ENCODE results near the gene MCTP1. TPM values are rescaled to one million over a fixed set of nuclear protein-coding genes. Genes with fewer than 3 reads are reported as not detected.
"Not testable (repeated sequence)": the region's sequence is repeated elsewhere in the genome, so short reads cannot be mapped to it uniquely, and the experiment has no call there.

Gene MCTP1
- total RNA-seq, 1 donor from 2014 or later: 63.6 TPM

GRCh38 chr5:95252801-95253200 lies 32.1 kb downstream of the MCTP1 start:
- DNase-seq (ENCODE audit: low read depth, low spot score): no peak

DNA sequence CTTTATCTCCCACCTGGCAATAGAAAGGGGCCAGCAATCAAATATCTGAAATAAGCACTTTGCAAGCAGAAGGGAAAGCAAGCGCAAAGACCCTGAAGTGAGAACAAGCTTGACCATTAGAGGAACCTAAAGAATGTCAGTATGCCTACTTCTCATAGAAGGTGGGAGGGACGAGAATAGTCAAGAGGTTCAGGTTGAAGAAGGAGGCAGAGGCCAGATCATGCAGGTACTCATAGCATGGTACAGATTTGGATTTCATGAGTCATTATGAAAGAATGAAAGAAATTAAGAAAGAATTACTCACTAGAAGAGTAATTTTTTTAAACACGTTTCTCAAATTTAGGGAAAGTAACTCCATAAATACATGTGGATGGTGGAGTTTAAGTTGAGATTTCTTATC lies 33.7 kb downstream of the MCTP1 start:
- DNase-seq (ENCODE audit: low read depth, low spot score): no peak

DNA sequence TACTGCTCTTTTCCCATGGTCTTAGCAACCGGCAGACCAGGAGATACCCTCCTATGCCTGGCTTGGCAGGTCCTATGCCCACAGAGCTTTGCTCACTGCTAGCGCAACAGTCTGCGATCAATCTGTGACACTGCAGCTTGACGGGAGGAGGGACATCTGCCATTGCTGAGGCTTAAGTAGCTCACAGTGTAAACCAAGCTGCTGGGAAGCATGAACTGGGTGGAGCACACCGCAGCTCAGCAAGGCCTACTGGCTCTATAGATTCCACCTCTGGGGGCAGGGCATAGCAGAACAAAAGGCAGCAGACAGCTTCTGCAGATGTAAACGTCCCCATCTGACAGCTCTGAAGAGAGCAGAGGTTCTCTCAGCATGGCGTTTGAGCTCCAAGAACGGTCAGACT lies 40.4 kb downstream of the MCTP1 start:
- no peak for DNase-seq (ENCODE audit: low read depth, low spot score)

- DNase-seq (ENCODE audit: low read depth, low spot score): no peak
Measured at GRCh38 chr5:95241635-95242034, 43.3 kb downstream of the MCTP1 start.

DNA sequence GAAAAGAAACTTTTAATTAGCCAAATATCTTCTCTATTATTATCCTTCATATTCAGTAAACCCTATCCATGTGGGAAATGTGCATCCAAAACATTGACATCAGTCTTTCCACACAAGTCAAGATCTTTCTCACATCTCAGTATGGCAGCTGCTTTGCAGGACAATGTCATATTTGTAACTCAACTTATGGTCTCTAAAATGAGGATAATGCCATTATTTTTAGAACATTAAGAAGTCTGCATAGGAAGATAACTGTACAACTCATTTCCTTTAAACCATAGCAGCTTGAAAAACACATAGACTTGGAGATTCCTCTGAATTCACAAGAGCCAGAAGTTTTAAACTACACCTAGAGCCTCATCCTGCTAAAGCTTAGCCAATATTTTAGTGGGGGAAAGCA lies 43.7 kb downstream of the MCTP1 start:
- no peak for DNase-seq (ENCODE audit: low read depth, low spot score)

DNA sequence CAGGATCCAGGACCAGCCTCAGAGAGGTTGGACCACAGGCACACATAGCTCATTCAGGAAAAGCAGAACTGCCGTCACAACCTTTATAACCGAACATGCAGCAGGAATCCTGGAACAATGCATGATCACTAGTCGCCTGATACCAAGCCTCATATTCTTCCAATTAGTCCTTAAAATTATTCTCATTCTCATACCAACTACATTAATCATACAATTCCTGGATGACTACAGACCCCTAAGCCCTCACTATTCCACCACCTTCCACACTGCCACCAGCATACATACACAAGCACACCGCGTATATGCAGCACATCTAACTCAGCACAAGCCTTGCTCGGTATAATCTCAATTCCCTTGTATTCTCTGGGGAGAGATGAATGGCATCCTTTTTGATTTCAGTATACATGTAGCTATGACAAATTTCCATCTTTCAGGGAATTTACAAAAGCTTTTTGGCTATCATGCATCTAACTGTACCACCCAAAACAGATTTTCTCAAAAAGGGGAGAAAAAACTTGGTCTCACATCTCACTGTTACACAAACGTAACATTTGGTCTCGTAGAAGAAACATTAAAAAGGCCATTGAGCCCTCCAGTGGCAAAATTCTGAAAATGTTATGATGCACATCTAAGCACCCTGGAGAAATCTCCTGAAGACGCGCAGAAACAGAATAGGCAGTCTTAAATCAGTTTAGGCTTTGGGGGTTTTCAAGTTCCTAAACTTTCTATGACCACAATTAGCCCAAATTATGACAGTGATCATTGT lies 46.2 kb downstream of the MCTP1 start:
- DNase-seq (ENCODE audit: low read depth, low spot score): no peak

GRCh38 chr5:95237324-95237723 lies 47.6 kb downstream of the MCTP1 start:
- DNase-seq (ENCODE audit: low read depth, low spot score): no peak

GRCh38 chr5:95235439-95235982 lies 49.4 kb downstream of the MCTP1 start:
- no peak for DNase-seq (ENCODE audit: low read depth, low spot score)

GRCh38 chr5:95229646-95230045 lies 55.2 kb downstream of the MCTP1 start:
- DNase-seq (ENCODE audit: low read depth, low spot score): no peak

GRCh38 chr5:95224701-95225459 lies 60.0 kb downstream of the MCTP1 start:
- no peak for DNase-seq (ENCODE audit: low read depth, low spot score)

DNA sequence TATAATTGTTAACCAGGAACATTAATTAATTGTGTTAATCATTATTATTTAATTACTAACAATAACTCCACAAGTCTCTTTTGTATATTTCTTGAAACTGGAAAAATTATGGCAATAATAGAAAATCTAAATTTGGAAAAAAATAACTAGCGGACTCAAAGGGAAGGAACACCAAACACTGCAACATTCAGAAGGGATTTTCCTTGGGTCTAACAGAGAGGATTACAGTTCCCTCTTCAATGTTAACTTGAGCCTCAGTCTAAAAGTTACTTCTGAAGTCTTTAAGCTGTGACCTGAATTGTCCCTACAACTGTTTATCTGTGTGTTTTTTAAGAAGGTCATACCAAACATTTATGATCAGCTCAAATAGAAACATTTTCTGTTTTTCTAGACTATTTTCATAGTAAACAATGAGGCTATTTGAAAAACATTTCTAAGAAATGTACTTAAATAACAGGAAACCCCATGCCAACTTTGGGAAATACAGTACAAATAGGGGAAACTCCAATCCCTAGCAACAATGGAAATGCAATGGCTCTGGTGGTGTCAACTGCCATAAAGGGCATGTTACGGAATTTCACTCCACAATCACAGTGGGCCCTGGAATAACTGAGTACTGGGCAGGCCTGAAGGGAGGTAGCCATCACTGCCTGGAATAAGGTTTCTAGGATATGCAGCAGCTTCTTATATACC lies 61.2 kb downstream of the MCTP1 start:
- DNase-seq (ENCODE audit: low read depth, low spot score): no peak

GRCh38 chr5:95222836-95223235 lies 62.1 kb downstream of the MCTP1 start:
- no peak for DNase-seq (ENCODE audit: low read depth, low spot score)

- DNase-seq (ENCODE audit: low read depth, low spot score): no peak
Measured at GRCh38 chr5:95221234-95221633, 63.7 kb downstream of the MCTP1 start.

- no peak for DNase-seq (ENCODE audit: low read depth, low spot score)
Measured at GRCh38 chr5:95220381-95220780, 64.5 kb downstream of the MCTP1 start.

GRCh38 chr5:95219411-95219810 lies 65.5 kb downstream of the MCTP1 start:
- no peak for DNase-seq (ENCODE audit: low read depth, low spot score)

GRCh38 chr5:95217881-95218280 lies 67.0 kb downstream of the MCTP1 start:
- DNase-seq (ENCODE audit: low read depth, low spot score): no peak

- DNase-seq (ENCODE audit: low read depth, low spot score): no peak
Measured at GRCh38 chr5:95217351-95217750, 67.5 kb downstream of the MCTP1 start.

DNA sequence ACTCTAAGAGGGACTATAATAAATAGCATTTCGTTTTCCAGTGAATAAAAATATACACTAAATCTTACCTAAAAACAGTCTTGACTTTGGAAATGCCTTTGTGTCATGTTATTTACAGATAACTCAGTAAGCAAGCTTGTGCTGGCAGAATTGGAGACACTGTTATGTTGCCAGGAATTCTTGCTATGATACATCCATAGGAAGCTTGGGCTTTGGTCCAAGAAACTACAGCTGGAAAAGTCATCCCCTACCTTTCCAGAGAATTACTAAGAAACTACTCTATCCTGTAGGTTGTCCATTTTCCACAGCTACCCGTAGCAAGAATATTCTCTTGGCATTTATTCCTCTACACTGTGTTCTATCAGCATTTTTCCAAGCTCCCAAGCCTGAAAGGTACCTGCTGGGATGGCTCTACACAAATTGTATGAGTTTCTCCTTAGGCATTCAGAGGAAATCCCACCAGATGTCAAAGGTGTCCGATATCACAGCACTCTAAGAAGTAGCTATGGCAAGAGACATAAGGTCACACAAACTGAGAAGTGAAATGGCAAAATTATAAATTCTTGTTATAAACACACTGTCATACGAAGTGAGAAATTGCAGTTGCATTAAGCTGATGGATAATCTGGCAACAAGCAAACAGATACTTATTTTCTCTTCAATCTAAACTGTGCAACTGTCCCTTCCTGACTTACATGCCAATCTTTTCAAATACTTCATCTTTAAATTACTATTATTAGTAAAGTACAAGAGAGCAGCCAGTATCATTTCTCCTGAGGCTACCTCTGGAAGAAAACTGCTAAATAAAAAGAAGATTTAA lies 68.5 kb downstream of the MCTP1 start:
- peak; percentile 57 for DNase-seq (ENCODE audit: low read depth, low spot score)

GRCh38 chr5:95207811-95208210 lies 77.1 kb downstream of the MCTP1 start:
- not testable (repeated sequence) for DNase-seq (ENCODE audit: low read depth, low spot score)

DNA sequence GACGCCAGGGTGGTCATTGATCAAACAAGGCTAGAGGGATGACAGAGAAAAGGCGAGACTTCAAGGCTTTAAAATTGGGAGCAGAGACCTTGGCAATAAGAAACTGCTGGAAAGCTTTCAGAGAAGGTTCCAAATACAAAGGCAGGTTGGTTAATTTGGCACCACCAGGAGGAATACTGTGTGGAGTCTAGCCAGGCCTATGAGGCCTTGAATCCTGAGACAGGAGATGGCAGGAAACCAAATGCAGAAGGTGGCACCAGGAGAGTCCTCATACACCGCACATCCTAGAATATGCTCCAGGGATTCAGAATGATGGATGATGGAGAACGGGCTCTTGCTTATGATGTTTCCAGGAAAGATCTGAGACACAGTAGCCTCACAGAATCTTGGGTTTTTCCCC lies 90.0 kb downstream of the MCTP1 start:
- no peak for DNase-seq (ENCODE audit: low read depth, low spot score)

DNA sequence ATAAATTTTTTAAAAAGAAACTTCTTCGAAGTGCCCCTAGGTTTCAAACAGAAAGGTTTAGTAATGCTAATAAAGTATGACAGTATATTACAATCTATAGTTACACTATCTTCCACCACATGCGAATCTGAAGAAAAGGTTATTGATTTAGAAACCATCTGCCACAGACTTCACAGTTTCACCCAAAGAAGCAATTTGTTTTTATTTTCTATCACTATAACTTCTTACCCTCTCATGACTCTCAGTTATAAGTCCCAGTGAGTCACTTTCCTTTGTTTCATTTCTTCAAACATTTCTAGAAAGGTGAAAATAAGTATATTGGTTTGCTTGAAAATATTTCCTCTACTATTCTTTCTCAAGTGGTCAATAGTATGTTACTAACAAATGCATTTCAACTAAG lies 93.6 kb downstream of the MCTP1 start:
- DNase-seq (ENCODE audit: low read depth, low spot score): no peak

Data from pulmonary artery endothelial cell (primary cell).